Nephron progenitor cell (in vitro differentiated cells): Measurements from ENCODE around the gene IRF5.

Source experiments
- DNase-seq: peaks from one replicate; pipeline ENCODE4 v3.0.0; 2021
- H3K27ac Mint-ChIP-seq: 2 replicates; pipeline ENCODE4 v1.8.0; 2021; ENCODE audit warnings: mild to moderate bottlenecking, moderate library complexity, mixed read lengths
- H3K27me3 Mint-ChIP-seq: 2 replicates; pipeline ENCODE4 v1.8.0; 2021; ENCODE audit warnings: mild to moderate bottlenecking, low read depth, mixed read lengths; ENCODE audit not compliant: poor library complexity
- H3K36me3 Mint-ChIP-seq: 2 replicates; pipeline ENCODE4 v1.8.0; 2021; ENCODE audit warnings: low read depth, mixed read lengths
- H3K4me1 Mint-ChIP-seq: 2 replicates; pipeline ENCODE4 v1.8.0; 2021; ENCODE audit warnings: mixed read lengths
- H3K4me3 Mint-ChIP-seq: 2 replicates; pipeline ENCODE4 v1.8.0; 2021; ENCODE audit warnings: mild to moderate bottlenecking, moderate library complexity, mixed read lengths
- H3K9me3 Mint-ChIP-seq: 2 replicates; pipeline ENCODE4 v1.8.0; 2021; ENCODE audit warnings: mild to moderate bottlenecking, moderate library complexity, mixed read lengths
- TF ChIP-seq, protein P1 (sequence below): fragments of 200-600 bp; sonication (generic); IDR thresholded peaks from 2 replicates; pipeline ENCODE4 v1.5.0; 2021; ENCODE audit warnings: antibody characterized with exemption

Gene IRF5

GRCh38 chr7:128921866-128922440 lies 15.8 kb upstream of the IRF5 start:
- H3K27me3 Mint-ChIP-seq = peaks cover 64% of the 10 kb centered on the region

DNA sequence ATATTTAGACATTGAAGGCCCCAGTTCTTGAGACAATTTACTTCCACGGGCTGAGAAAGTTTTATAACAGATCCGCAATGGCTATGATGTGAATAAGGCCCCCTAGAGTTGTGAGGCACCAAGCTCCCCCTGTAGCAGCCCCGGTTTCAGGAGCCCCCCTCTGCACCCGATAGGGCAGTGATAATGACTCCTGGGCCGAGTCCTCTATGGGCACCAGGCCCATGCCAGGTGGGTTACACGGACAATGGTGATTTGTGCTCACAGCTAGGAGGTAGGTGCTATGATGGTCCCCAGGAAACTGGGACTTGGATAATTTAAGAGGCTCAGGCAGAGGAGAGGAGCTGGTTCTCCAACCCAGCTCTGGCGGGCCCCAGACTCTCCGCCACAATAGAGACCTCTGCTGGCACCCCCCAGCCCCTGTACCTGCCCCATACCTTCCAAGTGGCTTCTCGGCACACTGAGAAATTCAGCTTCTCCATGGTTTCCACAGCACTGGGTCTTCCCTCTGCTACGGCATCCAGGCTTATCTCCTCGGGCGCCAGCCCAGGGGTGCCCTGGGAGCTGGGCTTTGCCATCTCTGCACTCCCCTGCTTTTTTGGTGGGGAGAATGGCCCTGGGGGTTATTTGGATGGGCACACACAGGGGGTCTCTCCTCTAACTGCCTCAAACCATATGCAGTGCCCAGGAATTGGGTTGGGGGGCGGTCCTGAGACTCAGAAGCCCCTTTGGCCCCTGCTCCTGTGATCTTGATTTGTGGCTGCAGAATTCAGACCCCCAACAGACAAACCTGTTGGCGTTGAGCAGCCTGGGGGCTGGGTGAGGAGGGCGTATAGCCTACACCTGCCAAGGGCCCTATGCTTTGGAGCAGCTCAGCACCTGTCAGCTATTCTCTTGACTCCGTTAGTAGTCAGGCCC lies 15.0 kb upstream of the IRF5 start:
- H3K4me3 Mint-ChIP-seq = no peak overlapping the region
- H3K9me3 Mint-ChIP-seq = no peaks in the 10 kb centered on the region
- H3K4me1 Mint-ChIP-seq = peaks cover 13% of the 10 kb centered on the region
- peaks cover 56% of the 10 kb centered on the region for H3K27me3 Mint-ChIP-seq
- DNase-seq = no peak
- TF ChIP-seq, protein P1, sequence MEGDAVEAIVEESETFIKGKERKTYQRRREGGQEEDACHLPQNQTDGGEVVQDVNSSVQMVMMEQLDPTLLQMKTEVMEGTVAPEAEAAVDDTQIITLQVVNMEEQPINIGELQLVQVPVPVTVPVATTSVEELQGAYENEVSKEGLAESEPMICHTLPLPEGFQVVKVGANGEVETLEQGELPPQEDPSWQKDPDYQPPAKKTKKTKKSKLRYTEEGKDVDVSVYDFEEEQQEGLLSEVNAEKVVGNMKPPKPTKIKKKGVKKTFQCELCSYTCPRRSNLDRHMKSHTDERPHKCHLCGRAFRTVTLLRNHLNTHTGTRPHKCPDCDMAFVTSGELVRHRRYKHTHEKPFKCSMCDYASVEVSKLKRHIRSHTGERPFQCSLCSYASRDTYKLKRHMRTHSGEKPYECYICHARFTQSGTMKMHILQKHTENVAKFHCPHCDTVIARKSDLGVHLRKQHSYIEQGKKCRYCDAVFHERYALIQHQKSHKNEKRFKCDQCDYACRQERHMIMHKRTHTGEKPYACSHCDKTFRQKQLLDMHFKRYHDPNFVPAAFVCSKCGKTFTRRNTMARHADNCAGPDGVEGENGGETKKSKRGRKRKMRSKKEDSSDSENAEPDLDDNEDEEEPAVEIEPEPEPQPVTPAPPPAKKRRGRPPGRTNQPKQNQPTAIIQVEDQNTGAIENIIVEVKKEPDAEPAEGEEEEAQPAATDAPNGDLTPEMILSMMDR = no peak
- no peaks in the 10 kb centered on the region for H3K36me3 Mint-ChIP-seq
- H3K27ac Mint-ChIP-seq = no peak overlapping the region

More at GRCh38 chr7:128921866-128922440, 15.8 kb upstream of the IRF5 start:
- H3K4me3 Mint-ChIP-seq = no peak overlapping the region
- H3K9me3 Mint-ChIP-seq = no peaks in the 10 kb centered on the region
- no peaks in the 10 kb centered on the region for H3K36me3 Mint-ChIP-seq
- TF ChIP-seq, protein P1 = no peak
- no peak for DNase-seq
- H3K4me1 Mint-ChIP-seq = peaks cover 13% of the 10 kb centered on the region
- no peak overlapping the region for H3K27ac Mint-ChIP-seq

- Mint-ChIP-seq H3K27me3 (peaks cover 50% of the 10 kb centered on the region), H3K9me3 (no peaks in the 10 kb centered on the region), H3K36me3 (no peaks in the 10 kb centered on the region), H3K27ac (no peak overlapping the region), H3K4me1 (peaks cover 13% of the 10 kb centered on the region), H3K4me3 (no peak overlapping the region)
- DNase-seq = no peak
- TF ChIP-seq, protein P1 = no peak
Observed at GRCh38 chr7:128923411-128923800, 14.3 kb upstream of the IRF5 start.

DNA sequence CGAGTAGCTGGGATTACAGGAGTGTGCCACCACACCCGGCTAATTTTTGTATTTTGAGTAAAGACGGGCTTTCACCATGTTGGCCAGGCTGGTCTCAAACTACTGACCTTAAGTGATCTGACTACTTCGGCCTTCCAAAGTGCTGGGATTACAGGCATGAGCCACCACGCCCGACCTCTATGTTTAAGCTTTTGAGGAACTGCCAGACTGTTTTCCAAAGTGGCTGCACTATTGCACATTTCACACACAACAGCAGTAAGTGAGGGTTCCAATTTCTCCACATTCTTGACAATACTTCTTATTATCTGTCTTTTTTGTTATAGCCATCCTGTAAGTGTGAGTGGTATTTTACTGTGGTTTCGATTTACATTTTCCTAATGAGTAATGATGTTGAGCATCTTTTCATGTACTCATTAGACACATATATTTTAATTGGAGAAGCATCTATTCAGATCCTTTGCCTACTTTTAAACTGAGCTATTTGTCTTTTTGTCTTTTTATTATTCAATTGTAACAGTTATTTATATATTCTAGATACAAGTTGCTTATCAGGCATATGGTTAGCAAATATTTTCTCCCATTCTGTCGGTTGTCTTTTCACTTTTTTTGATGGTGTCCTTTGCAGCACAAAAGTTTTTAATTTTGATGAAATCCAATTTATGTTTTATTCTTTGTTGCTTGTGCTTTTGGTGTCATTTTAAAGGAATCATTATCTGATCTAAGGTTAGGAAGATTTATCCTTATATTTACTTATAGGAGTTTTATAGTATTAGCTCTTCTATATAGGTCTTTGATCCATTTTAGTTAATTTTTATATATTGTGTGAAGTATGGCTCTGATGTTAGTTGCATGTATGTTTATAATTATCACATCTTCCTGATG lies 12.8 kb upstream of the IRF5 start:
- Mint-ChIP-seq H3K27me3 (peaks cover 35% of the 10 kb centered on the region), H3K36me3 (no peaks in the 10 kb centered on the region), H3K4me3 (no peak overlapping the region), H3K4me1 (peaks cover 10% of the 10 kb centered on the region), H3K27ac (no peak overlapping the region), H3K9me3 (no peaks in the 10 kb centered on the region)
- DNase-seq = no peak
- TF ChIP-seq, protein P1 = no peak

DNA sequence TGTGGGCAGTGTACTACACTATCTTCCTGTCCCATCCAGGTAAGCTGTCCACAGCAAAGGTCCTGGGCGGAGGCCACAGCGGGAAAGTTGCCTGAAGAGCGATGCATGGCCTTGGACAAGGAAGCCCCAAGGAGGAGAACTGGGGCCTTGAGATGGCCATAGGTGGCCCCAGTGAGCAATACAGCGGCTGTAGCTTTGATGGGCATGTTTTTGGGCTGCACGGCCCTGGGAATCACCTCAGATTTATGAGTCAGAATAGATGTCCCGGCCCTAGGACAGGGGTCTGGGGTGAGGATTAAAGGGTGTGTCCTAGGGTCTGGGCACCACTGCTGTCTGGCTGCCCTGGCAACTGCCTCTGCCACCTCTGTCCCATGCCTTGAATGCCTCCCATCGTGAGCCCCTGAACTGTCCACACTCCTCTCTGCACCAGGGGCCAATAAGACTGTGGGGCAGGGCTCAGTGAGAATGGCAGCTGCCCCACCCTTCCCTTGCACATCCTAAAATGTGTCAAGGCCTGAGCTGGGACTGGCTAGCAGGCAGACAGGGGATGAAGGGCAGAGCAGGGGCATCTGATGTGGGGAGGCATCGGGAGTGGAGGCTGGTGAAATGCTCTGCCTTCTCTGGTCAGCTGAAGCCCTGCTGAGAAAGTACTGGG lies 9.4 kb upstream of the IRF5 start:
- peaks cover 4% of the 10 kb centered on the region for H3K4me1 Mint-ChIP-seq
- no peaks in the 10 kb centered on the region for H3K36me3 Mint-ChIP-seq
- no peak overlapping the region for H3K27ac Mint-ChIP-seq
- TF ChIP-seq, protein P1 = no peak
- peaks cover 14% of the 10 kb centered on the region for H3K27me3 Mint-ChIP-seq
- DNase-seq = no peak
- H3K9me3 Mint-ChIP-seq = no peaks in the 10 kb centered on the region
- H3K4me3 Mint-ChIP-seq = no peak overlapping the region
